GM21360 (cell line): ENCODE results near the gene ZEB2.

Experiments used
- ATAC-seq: cut with Tn5 transposase; IDR thresholded peaks from one replicate; pipeline ENCODE4 v1.9.1; 2021; ENCODE audit warnings: mild to moderate bottlenecking, moderate library complexity; ENCODE audit not compliant: unreplicated experiment

ZEB2 gene

DNA sequence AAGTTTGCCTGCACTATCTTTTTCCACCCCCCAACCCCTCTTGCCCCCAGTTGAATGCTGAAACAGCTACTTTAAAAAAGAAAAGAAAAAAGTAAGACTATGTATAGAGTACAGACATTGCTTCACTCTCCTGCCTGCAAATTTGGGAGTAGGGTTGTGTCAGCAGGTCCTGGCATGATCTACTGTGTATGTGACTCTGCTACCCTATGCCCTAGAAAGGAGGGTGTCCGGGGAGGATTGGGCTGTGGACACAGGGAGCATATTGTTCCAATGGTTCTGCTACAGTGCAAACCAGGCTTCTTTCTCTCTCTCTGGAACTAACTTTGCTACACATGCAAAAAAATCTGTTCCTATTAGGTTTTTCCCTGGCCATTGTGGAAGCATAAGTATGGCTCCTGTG lies 9.9 kb upstream of the ZEB2 start:
- ATAC-seq: no peak

DNA sequence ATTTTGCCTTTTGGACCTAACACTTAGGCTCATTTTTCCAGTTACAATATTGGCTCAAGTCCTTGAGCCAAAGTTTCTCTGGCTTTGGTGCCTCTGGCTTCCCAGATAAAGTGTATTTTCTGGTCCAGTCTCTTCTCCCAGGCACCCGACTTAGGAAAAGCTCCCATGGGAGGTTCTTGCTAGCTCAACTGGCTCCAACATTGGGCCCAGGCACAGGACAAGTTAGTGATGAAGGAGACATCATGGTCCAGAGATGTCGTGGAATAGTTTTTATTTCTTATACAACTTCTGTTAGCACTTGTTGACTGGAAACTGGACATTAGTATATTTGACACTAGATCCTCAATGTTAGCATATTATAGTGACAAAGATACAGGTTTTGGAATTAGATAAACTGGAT lies 8.2 kb upstream of the ZEB2 start:
- no peak for ATAC-seq

GRCh38 chr2:144526831-144527230 lies 6.9 kb upstream of the ZEB2 start:
- no peak for ATAC-seq

GRCh38 chr2:144524118-144525009 lies 4.4 kb upstream of the ZEB2 start:
- ATAC-seq: no peak

- ATAC-seq: no peak
Observed at GRCh38 chr2:144523596-144524117, 3.7 kb upstream of the ZEB2 start.

GRCh38 chr2:144522897-144523595 lies 3.1 kb upstream of the ZEB2 start:
- no peak for ATAC-seq

DNA sequence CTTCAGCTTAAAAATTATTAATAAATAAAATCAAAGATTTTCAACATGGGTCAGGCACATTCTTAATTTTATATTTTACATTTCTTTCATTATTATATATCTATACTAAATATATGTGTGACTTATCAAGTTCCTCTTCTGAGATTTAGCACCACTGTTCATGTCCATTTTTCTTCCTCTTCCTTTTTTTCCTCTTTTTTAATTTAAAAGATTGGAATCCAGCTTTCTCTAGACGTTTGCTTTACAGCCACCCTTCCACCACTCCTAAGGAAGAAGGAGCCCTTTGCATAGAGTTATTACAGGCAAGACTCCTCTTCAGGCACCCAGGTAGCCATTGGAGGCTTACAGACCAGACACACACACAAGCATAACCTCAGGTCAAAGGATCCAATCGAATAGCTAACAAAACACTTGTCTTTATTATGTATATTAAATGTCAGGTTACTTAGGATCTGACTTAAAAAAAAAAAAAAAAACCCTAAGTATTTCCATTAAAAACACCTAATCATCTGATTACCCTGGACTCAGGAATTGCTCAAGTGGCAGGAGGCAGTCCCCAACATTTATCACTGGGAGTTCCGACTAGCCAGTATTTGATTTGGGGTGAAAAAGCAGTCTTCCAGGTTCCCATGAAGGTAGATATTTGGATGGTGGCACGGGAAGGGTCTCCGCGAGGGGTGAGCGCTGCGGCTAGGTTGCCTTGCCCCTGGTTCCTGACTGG lies 2.4 kb upstream of the ZEB2 start:
- no peak for ATAC-seq

DNA sequence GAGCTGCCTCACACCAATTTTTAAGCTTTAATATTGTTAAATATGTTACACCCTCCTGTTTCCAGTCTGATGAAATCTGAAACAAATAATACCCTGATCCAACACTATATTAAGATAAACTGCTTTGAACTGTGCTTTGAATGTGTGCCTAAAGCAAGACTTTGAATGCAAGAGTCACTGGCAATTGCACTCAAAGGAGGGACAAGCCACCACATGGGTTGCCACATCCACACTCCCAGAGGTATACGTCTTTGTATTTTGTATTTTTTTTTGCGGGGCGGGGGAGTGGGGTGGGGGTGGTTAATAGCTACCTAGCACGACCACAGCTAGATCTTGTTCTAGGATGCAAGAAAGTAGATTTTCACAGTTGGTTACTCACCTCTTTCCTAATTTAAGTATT lies 1.8 kb upstream of the ZEB2 start:
- ATAC-seq: no peak

- no peak for ATAC-seq
Observed at GRCh38 chr2:144520756-144521487, 1.0 kb upstream of the ZEB2 start.

GRCh38 chr2:144519597-144519933 lies 354 bp downstream of the ZEB2 start:
- ATAC-seq: no peak

DNA sequence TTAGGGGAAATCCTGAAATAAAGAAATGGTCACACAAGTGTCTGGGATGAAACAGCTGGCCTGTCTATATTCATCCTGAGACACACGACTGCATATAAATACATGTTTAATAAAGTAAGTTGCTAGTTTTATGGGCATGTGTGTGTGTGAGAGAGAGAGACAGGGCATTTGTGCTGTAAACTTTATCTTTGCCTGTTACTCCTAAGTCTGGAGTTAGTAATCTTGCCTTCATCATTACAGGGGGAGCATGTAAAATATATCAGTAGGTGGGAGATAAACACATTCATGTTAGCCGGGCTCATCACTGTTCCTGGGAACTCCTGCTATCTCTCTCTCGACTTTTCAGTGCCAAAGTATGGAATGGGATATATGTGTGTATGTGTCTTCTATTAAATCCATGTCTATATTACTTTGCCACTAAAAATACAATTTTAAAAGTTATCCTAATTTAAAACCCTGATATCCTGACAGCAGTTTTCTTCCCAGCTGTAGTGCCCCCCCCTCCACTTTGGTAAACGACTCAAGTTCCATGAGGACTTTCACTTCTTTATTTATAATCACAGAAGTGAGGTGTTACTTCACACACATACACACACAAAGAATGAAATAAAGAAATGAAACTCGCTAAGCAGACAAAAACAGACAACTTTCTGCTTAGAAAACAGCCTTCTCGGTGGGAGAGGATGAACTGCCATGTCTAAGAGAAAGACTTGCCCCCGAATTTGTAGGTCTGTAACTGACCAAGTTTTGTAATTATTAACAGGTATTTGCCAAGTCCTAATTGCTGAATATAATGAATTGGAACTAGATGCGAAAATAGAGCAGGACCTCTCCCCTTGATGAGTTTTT lies 947 bp downstream of the ZEB2 start:
- ATAC-seq: peak; percentile 42

DNA sequence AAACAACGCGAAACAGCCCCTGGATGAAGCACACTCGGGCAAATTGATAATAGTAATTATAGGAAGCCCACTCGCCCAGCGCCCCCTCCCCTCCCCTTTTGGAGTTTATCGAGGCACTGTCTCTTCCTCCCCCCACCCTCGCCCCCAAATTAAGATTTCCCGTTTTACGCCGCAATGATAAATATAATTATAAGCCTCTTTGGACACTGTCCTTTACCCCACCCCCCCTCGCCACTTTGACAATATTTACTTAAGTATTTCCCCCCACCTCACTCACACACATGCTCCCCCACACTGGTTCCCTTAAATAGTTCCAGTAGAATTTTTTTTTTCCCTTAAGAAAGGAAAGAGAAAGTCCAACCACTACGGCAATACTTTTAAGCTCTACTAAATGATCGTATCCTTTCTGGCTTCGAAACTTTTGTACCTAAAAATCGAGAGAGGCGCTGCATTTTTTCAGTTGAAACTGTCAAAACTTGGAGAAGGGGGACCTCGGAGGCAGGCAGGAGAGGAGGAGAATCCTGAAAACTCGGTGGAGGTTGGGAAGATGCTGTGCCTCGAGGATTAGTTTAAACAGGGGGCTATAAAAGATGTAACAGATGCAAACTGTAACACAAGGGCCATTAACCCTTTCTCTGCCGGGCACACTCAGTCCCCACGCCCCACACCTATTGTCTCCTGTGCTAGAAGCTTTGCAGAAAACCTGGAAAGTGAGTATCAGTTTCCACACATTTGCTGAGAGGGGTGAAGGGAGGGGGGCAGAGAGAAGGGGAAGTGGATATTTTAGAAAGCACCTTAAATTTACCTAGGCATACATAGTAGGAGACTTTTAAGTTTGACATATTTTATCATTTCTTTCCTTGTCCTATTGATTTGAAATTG lies 1.8 kb downstream of the ZEB2 start:
- no peak for ATAC-seq

DNA sequence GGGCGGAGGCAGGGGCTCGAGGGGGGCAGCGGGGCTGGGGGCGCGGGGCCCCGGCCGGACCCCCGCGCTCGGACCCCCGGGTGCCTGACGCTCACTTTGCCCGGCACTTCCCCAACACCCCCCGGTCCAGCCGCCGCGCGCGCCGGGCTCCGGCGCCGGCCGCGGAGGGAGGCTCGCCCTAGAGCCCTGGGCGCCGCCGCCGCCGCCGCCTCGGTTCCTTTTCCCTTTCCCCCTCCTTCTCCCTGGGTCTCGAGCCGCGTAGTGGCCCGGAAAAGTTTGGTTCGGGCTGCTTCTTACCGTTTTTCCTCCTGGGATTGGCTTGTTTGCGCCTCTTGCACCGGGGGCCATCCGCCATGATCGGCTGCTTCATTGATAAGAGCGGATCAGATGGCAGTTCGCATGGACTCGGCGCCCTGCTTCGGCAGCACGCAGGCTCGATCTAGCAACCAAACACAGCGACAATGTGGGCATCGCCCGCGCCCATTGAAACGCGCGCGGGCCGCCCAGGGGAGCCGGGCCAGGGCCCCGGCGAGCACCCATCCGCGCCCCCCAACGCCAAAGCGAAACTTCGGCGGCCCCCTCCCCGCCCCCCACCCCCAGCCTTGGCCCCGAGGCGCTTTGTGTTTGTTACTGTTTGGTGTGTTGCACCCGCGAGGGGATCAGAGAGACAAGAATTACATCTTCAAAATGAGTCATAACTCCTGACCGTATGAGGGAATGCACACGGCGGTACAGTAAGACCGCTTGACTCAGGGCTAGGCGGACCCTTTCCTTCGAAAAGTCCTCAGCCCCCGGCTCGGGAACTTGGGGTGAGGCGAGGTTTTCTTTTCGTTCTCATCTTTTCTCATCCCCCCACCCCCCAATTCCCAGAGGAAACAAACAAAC lies 2.7 kb downstream of the ZEB2 start:
- ATAC-seq: peak; percentile 58

DNA sequence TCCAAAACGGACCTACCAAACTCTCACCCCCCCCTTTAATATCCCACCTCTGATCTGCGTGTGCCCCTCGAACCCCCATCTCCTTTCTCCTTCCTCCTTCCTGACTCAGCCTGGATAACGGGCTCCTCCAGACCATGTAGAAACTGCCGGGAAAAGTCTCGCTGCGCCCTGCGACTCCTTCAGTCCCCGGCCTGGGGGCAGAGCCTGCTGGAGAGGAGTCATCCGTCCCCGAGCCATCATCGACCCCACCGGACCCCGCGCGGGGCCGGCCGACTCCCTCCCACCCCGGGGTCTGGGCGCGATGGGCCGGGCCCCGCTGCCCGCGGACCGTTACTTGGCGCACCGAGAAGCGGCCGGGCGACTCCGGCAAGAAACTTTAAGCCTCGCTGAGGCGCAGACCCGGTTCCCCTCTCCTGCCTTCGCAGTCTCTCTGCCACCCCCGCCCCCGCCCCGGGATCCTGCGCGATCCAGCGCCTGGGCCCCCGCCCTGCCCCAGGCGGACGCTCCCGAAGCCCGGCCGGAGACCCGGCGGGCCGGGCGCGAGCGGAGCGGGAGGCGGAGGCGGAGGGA lies 3.4 kb downstream of the ZEB2 start:
- peak; percentile 5 for ATAC-seq

DNA sequence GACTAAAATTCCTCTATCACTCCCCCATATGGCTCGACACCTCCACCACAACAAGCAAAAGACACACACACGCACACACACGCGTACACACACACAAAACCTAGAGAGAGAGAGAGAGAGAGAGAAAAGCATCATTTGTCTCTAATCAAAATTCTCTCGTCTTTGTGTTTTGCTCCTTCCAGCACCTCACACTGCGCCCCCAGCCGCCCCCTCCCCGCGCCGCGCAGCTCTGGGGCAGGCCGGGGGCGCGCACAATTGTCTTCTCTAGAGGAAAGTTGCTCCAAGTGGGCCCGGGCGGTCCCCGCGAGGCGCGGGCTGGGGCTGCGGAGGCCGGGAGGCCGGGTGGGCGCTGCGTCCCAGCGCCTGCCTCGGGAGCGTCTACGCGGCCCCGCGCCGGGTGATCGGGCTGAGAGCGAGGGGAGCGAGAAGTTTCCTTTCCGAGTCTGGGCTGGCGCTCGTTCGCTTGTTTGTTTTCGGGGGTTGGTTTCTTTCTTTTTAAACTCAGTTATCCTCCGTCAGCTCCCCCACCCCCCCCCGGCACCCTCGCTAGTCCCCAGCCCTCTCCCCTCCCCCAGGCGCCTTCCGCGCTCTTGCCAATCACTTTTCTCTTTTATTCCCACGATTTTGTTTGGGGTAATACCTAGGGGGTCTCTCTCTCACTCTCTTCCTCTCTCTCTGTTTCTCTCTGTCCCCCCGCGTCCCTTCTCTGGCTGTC lies 4.1 kb downstream of the ZEB2 start:
- no peak for ATAC-seq

DNA sequence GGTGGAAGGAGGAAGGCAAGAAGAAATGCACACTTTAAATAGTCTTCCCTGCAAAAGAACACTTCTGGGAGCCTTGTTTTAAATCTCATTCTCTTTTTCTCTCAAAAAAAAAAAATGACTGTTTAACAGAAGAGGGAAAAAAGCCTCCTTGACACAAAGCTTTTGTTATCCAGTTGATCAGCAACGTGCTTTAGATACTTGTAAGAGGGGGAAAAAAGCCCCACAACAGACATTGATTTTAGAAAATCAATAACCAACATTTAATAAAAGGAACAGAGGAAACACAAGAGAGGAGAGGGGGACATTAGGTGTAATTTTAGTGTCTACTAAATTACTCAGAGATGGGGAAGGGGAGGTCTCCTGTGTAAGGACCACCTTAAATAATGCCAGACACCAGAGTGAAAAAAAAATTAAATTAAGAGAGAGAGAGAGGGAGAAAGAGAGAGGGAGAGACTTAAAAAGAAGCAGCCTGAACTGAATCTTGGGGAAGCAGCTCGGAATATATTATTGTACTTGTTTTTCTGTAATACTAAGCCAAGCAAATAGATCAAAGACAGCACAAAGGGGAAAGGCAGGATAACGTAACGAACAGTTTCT lies 4.7 kb downstream of the ZEB2 start:
- ATAC-seq: no peak
